Stomach smooth muscle (tissue), 2 donors: ENCODE data around the gene PTMS.
A peak's percentile ranks its signal among the peaks of the same experiment; 100 is the strongest.

Experiments used
- H3K27ac ChIP-seq: one replicate; pipeline ENCODE4 v1.7.0; 2013; ENCODE audit warnings: mild to moderate bottlenecking, low read length, inconsistent platforms
- H3K27me3 ChIP-seq, 2 donors: one replicate each; pipeline ENCODE4 v1.7.0; 2013; ENCODE audit warnings: low read length in 2 of 2; ENCODE audit not compliant: insufficient read depth in 2 of 2, control insufficient read depth in 1 of 2
- H3K36me3 ChIP-seq, 2 donors: one replicate each; pipeline ENCODE4 v1.7.0; 2013; ENCODE audit warnings: low read length in 2 of 2; ENCODE audit not compliant: control insufficient read depth in 2 of 2, insufficient read depth in 2 of 2
- H3K4me1 ChIP-seq: one replicate; pipeline ENCODE4 v1.7.0; 2013; ENCODE audit warnings: low read length; ENCODE audit not compliant: control insufficient read depth, insufficient read depth
- H3K4me3 ChIP-seq, 2 donors: one replicate each; pipeline ENCODE4 v1.7.0; 2013; ENCODE audit warnings: low read length in 2 of 2
- H3K9ac ChIP-seq, 2 donors: one replicate each; pipeline ENCODE4 v1.7.0; 2013; ENCODE audit warnings: low read length in 2 of 2, mild to moderate bottlenecking in 1 of 2
- H3K9me3 ChIP-seq, 2 donors: one replicate each; pipeline ENCODE4 v1.7.0; 2013; ENCODE audit warnings: low read length in 2 of 2; ENCODE audit not compliant: control insufficient read depth in 2 of 2
- donor health status: healthy.
- donor health status: Pancreatic carcinoma.

The PTMS gene

GRCh38 chr12:6765634-6766581, at the start of gene PTMS:
Gene PTMS, plus strand, starts transcription at chr12:6766363. Its CDS starts 343 bp downstream, at chr12:6766706.
- Histone ChIP-seq H3K27me3 (no peaks in the 10 kb centered on the region), H3K4me1 (peaks cover 62% of the 10 kb centered on the region), H3K36me3 (peaks cover 5 to 7% of the 10 kb centered on the region in 2 donors), H3K4me3 (peak within 1 kb of the TSS; percentile 89 to 95), H3K27ac (peak within 1 kb of the TSS; percentile 96), H3K9ac (peak within 1 kb of the TSS; percentile 79 to 82), H3K9me3 (no peaks in the 10 kb centered on the region)

GRCh38 chr12:6716874-6717437, 49.2 kb upstream of the PTMS start:
- no peaks in the 10 kb centered on the region for H3K27me3 ChIP-seq
- no peak overlapping the region for H3K27ac ChIP-seq
- no peaks in the 10 kb centered on the region for H3K4me1 ChIP-seq
- no peak overlapping the region for H3K4me3 ChIP-seq
- no peak overlapping the region for H3K9ac ChIP-seq
- no peaks in the 10 kb centered on the region for H3K9me3 ChIP-seq
- H3K36me3 ChIP-seq, result no peaks in the 10 kb centered on the region

GRCh38 chr12:6722863-6723262, 43.3 kb upstream of the PTMS start:
- Histone ChIP-seq H3K9me3 (no peaks in the 10 kb centered on the region), H3K27ac (no peak overlapping the region), H3K4me3 (no peak overlapping the region), H3K4me1 (peaks cover 7% of the 10 kb centered on the region), H3K27me3 (no peaks in the 10 kb centered on the region), H3K36me3 (peaks cover 2 to 6% of the 10 kb centered on the region in 2 donors), H3K9ac (no peak overlapping the region)

GRCh38 chr12:6723607-6724408, 42.4 kb upstream of the PTMS start, which contains the start of gene COPS7A:
Gene COPS7A, plus strand, starts transcription at chr12:6724046. Its CDS starts 611 bp downstream, at chr12:6724657.
- Histone ChIP-seq H3K27ac (peak within 1 kb of the TSS; percentile 89), H3K36me3 (peaks cover 10 to 15% of the 10 kb centered on the region in 2 donors), H3K4me1 (peaks cover 7% of the 10 kb centered on the region), H3K9me3 (no peaks in the 10 kb centered on the region), H3K27me3 (no peaks in the 10 kb centered on the region), H3K4me3 (peak within 1 kb of the TSS; percentile 89 to 90), H3K9ac (peak within 1 kb of the TSS; percentile 77 to 87)

DNA sequence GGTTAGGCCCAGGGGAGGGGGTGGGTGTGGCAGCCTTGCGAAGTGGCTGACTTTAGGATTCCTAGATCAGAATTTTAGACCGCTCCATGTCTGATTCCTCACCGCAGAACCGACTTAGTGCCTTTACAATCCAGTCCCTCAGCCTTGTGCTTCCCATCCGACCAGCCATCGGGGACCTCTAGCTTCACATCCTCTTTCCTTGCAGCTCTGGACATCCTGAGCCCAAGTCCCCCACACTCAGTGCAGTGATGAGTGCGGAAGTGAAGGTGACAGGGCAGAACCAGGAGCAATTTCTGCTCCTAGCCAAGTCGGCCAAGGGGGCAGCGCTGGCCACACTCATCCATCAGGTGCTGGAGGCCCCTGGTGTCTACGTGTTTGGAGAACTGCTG, 41.8 kb upstream of the PTMS start:
- Histone ChIP-seq H3K36me3 (peaks cover 16 to 20% of the 10 kb centered on the region in 2 donors), H3K9ac (peak overlapping the region; percentile 77 to 87), H3K4me3 (peak overlapping the region; percentile 89 to 90), H3K9me3 (no peaks in the 10 kb centered on the region), H3K27me3 (no peaks in the 10 kb centered on the region), H3K27ac (peak overlapping the region; percentile 89), H3K4me1 (peaks cover 7% of the 10 kb centered on the region)

- Histone ChIP-seq H3K36me3 (peaks cover 25 to 27% of the 10 kb centered on the region in 2 donors), H3K4me1 (peaks cover 7% of the 10 kb centered on the region), H3K9me3 (no peaks in the 10 kb centered on the region), H3K4me3 (no peak overlapping the region), H3K27ac (no peak overlapping the region), H3K9ac (no peak overlapping the region), H3K27me3 (no peaks in the 10 kb centered on the region)
Observed at GRCh38 chr12:6725350-6725749, 40.8 kb upstream of the PTMS start.

GRCh38 chr12:6729186-6729585, 37.0 kb upstream of the PTMS start:
- H3K27ac ChIP-seq, result no peak overlapping the region
- H3K9ac ChIP-seq, result no peak overlapping the region
- H3K9me3 ChIP-seq, result no peaks in the 10 kb centered on the region
- H3K27me3 ChIP-seq, result no peaks in the 10 kb centered on the region
- peaks cover 36 to 44% of the 10 kb centered on the region in 2 donors for H3K36me3 ChIP-seq
- H3K4me1 ChIP-seq, result peaks cover 7% of the 10 kb centered on the region
- H3K4me3 ChIP-seq, result no peak overlapping the region

DNA sequence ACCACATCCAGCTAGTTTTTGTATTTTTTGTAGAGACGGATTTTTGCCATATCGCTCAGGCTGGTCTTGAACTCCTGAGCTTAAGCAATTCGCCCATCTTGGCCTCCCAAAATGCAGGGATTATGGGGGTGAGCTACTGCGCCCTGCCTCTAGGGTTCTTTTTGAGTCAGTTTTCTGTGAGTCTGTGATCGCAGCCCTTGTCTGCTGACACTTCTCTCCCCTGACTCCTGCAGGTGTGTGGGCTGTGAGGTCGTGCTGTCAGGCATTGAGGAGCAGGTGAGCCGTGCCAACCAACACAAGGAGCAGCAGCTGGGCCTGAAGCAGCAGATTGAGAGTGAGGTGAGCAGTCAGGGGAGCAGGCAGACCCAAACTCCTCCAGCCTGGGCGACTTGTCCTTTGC, 36.0 kb upstream of the PTMS start:
- H3K9ac ChIP-seq, result no peak overlapping the region
- no peak overlapping the region for H3K27ac ChIP-seq
- H3K9me3 ChIP-seq, result no peaks in the 10 kb centered on the region
- H3K4me1 ChIP-seq, result peaks cover 2% of the 10 kb centered on the region
- peaks cover 36 to 49% of the 10 kb centered on the region in 2 donors for H3K36me3 ChIP-seq
- H3K27me3 ChIP-seq, result no peaks in the 10 kb centered on the region
- no peak overlapping the region for H3K4me3 ChIP-seq

- H3K9me3 ChIP-seq, result no peaks in the 10 kb centered on the region
- peaks cover 7% of the 10 kb centered on the region for H3K4me1 ChIP-seq
- peak overlapping the region; percentile 49 for H3K27ac ChIP-seq
- H3K4me3 ChIP-seq, result no peak overlapping the region
- H3K36me3 ChIP-seq, result peaks cover 16 to 26% of the 10 kb centered on the region in 2 donors
- H3K9ac ChIP-seq, result peak overlapping the region; percentile 5 to 29
- no peaks in the 10 kb centered on the region for H3K27me3 ChIP-seq
Observed at GRCh38 chr12:6734506-6735387, 31.4 kb upstream of the PTMS start.
